AG10803 (cell line): ENCODE measurements around the gene CPOX.

Source experiments
- DNase-seq: peaks from one replicate; pipeline ENCODE4 v3.0.0; 2010; ENCODE audit warnings: low read depth
- H3K4me3 ChIP-seq: 2 replicates; pipeline ENCODE4 v1.5.1; 2011; ENCODE audit warnings: mild to moderate bottlenecking, low read length, control low read depth
- TF ChIP-seq, protein P1 (sequence below): conservative IDR thresholded peaks from 2 replicates; pipeline ENCODE4 v1.5.1; 2011; ENCODE audit warnings: mild to moderate bottlenecking, low read length, control low read depth, inconsistent platforms

CPOX gene

DNA sequence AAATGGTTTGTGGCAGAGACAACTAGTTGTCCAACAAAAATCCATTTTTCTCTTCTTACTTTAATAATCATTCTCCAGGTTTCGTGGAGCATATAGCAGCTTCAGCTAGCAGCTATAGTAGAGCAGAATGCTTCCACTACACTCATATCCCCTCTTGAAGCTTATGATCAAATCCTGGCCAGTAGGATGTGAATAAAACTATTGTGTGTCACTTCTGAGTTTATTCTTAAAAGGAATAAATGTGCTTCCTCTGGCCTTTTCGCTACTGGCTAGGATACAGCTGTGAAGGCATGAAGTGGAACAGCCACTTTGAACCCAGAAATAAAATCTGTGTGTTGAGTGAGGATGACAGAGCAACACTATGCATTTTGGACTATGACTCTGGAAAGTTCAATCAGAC lies 7.8 kb upstream of the CPOX start:
- DNase-seq: no peak
- TF ChIP-seq, protein P1, sequence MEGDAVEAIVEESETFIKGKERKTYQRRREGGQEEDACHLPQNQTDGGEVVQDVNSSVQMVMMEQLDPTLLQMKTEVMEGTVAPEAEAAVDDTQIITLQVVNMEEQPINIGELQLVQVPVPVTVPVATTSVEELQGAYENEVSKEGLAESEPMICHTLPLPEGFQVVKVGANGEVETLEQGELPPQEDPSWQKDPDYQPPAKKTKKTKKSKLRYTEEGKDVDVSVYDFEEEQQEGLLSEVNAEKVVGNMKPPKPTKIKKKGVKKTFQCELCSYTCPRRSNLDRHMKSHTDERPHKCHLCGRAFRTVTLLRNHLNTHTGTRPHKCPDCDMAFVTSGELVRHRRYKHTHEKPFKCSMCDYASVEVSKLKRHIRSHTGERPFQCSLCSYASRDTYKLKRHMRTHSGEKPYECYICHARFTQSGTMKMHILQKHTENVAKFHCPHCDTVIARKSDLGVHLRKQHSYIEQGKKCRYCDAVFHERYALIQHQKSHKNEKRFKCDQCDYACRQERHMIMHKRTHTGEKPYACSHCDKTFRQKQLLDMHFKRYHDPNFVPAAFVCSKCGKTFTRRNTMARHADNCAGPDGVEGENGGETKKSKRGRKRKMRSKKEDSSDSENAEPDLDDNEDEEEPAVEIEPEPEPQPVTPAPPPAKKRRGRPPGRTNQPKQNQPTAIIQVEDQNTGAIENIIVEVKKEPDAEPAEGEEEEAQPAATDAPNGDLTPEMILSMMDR: no peak

DNA sequence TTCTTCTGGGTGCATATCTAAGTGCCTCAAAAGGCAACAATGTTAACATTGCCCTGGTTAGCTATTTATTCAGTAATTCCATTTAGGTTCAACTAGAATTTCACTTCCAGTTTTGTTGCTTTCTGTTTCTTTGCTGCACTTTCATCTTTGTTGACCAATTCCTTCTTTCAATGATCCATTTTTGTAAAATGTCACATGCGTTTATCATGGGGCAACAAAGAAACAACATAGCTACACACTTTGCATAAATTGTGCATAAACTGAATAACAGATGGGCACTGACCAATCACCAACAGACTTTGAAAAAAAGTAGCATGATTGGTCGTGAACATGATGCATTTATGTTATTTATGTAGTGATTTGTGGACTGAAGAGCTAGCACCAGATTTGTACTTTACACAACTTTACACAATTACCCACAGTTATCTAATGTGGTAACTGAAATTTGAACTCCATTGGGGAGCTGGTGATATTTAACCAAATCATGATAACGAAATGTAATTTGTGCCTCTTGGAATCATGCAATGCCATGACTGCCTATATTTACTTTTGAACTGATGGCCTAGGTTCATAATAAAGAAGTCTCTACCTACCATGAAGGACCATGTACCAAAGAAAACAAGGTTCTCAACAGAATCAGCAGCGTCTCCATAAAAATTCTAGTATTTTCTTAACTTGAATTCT lies 7.1 kb upstream of the CPOX start:
- H3K4me3 ChIP-seq: no peak overlapping the region
- TF ChIP-seq, protein P1: no peak
- no peak for DNase-seq

More for the DNA sequence above, 7.8 kb upstream of the CPOX start:
- no peak overlapping the region for H3K4me3 ChIP-seq

DNA sequence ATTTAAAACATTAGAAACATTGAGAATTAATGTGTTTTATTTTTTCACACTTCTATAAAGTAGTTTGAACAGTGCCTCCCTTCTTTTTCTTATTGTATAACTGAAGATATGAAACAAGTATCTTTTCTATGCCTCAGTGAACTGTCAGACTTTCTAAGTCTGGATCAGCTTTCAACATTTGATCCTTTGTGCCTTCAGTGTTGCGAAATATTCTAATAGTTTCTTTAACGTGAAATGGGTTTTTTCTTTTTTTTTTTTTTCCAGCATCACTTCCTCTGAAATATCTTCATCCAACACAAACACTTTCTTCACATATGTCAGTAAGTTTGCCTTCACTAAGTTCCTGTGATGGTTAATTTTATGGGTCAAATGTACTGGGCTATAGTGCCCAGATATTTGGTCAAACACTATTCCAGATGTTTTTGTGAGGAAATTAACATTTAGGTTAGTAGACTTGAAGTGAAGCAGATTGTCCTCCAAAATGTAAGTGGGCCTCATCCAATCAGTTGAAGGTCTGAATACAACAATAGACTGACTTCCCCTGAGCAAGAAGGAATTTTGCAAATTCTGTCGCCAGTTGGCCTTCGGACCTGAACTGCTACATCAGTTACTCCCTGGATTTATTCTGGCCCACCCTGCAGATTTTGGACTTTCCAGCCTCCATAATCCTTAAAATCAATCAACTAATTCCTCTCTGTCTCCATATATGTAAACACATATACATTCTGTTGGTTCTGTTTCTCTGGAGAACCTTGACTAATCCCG lies 6.4 kb upstream of the CPOX start:
- TF ChIP-seq, protein P1: no peak

DNA sequence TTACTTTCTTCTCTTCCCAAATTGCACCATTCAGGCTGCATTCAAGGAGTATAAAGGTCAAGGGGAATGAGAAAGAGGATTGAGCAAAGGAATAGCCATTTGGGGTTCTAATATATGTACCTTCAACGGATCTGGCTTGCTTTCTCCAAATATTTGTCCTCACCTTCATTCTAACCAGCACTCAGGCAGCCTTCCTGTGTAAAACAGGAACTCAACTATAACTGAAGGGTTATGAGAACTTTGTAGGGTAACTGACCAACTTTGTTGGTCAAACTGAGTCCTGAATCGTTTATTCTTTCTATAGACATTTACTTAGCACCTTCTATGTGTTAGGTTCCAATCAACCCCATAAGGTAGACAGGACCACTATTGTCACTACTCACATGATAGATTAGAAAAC lies 5.1 kb upstream of the CPOX start:
- DNase-seq: no peak
- H3K4me3 ChIP-seq: no peak overlapping the region
- TF ChIP-seq, protein P1: no peak

More for the DNA sequence above, 6.4 kb upstream of the CPOX start:
- H3K4me3 ChIP-seq: no peak overlapping the region
- DNase-seq: no peak

DNA sequence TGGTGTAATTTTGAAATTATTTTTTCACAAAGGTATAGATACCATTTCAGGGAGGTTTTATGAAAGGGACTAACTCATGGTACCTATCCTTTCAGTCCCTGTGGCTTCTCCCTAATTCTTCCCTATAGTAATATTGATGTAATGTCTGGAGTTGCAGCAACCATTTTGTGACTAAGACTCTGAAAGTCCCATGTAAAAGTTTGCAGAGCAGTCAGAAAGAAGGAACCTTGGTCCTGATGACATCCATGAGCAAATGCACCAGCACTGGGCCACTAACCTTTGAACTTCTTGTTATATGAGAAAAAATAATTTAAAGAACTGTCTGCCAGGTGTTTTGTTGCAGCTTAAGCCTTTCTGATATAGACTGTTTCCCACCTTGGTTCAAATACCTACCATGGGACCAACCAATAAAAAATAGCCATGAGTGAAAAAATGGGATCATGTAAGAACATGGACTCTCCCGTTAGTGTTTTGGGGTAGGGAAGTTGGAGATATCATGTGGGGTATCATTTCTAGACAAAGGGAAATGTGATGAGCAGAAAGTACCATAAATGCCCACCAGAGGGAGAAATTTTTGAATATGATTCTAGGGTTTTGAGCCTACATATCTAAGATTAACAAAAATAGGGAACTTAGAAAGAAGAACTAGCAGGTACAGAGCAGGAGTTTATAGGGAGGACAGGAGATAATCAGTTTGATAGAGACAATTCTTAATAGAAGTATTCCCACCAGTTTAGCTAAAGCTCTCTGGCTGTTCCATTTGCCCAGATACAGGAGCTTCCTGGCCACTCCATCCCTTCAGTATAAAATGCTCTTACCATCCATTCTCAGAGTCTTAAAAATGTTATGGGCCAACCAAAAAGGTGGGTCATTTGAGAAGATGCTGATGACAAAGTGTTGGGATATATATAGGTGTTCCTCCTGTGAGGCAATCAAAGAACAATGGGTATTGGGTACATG lies 3.4 kb upstream of the CPOX start:
- no peak overlapping the region for H3K4me3 ChIP-seq
- TF ChIP-seq, protein P1: peak; percentile 72
- no peak for DNase-seq

DNA sequence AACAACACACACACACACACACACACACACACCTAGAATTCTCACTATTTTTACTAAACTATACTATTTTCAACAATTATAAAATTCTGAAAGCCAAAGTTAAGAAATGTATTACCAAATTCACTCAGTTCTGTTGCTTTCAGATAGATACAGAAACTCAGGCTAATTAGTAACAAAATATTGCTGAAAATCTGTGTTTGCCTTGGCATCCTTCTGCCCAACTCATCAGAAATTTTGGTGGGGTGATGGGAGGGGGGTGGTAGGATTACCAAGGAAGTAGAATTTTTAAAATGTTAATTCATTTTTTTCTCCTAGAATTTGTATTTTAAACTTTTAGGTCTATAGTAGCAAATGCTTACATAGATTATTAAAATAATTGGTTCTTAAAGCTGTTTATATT lies 2.7 kb upstream of the CPOX start:
- TF ChIP-seq, protein P1: no peak
- DNase-seq: no peak
- no peak overlapping the region for H3K4me3 ChIP-seq
